GM19240 (cell line): ENCODE measurements around the gene FAM227A.

Experiments
- DNase-seq: peaks from one replicate; pipeline ENCODE4 v3.0.0; 2011; ENCODE audit warnings: low spot score; ENCODE audit not compliant: insufficient read length

Gene FAM227A

DNA sequence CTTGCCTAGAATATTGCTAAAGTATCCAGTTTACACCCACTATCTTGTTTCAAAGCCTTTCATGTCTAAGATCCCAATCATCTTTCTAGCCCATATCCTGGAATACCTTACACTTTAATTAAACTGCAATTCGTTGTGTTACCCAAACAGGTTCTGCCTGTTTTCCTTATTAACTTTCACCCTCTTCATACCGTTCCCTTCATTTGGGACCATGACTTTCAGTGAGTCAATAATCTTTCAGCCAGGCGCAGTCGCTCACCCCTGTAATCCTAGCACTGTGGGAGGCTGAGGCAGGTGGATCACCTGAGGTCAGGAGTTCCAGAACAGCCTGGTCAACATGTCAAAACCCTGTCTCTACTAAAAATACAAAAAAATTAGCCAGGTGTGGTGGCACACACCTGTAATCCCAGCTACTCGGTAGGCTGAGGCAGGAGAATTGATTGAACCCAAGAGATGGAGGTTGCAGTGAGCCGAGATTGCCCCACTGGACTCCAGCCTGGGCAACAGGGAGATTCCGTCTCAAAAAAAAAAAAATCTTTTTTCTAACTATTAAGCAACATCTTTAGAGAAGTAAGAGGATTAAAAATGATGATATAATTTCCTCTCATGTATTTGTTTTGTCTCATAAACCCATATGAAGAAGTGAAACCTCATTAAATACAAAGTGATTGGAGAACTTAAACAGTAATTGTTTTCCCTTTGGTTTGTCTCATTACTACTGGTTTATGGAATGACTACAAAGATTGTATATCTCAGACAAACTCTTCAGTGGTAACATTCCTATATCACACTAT, 106.9 kb downstream of the FAM227A start:
- no peak for DNase-seq

DNA sequence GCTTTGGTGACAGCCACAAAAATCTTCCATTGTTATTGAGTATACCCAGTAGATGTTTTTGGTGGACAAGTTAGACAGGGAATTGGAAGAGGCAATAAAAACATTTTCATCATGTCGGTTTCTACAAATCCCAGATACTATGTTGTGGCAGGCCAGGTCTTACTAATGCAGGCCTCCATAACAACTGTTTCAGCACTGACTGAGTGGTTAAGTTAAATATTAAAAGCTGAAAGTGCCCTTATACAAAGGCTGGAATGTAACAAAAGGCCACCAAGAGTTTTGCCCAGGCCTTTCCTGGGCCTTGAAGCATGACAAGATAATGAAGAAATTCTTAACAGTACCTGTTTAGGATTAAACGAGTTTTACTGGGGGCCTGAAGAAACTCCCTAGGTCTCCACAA, 115.5 kb downstream of the FAM227A start:
- no peak for DNase-seq

DNA sequence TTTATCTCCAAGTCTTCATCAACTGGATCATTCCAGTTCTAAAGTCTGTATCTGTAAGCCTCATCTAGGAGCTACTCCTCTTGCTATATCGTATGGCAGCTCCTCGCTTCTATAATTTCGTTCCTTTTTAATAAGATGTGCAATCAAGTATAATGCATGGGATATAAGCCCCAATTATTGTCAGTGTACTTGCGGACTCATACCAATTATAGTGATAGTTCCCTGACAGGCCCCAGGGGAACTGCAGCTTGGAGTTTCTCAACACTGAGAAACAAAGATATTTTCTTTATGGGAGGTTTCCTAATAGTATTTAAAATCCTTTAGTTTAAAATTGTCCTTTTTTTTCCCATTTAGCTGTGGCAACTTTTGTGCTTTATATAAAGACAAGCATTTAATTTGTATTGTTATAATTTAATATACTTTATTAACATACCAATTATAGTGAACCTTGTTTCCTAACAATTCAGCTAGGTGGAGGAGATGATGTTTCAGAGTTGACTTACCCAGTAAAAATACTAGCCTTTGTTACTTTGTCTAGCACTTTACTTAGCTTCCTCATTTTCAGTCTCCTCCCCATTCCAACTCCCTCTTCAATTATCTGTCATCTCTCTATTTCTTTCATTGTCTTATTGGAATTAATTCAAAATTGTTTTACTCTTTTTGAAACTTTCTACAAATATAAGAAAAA, 124.8 kb downstream of the FAM227A start:
- DNase-seq: no peak
